GM19328 (cell line): ENCODE data around the gene SPACA5.
"Not testable (repeated sequence)": the region's sequence is repeated elsewhere in the genome, so short reads cannot be mapped to it uniquely, and the experiment has no call there.

Experiments
- ATAC-seq: cut with Tn5 transposase; IDR thresholded peaks from one replicate; pipeline ENCODE4 v1.9.1; 2021; ENCODE audit warnings: mild to moderate bottlenecking, moderate library complexity; ENCODE audit not compliant: unreplicated experiment

The SPACA5 gene

GRCh38 chrX:48021026-48021900 is 14.5 kb downstream of the SPACA5 start:
- ATAC-seq, result no peak

GRCh38 chrX:48022100-48022499 is 15.3 kb downstream of the SPACA5 start:
- ATAC-seq, result no peak

GRCh38 chrX:48022738-48023137 is 15.9 kb downstream of the SPACA5 start:
- no peak for ATAC-seq

- no peak for ATAC-seq
These were observed 18.8 kb downstream of the SPACA5 start for GRCh38 chrX:48025561-48025960.

GRCh38 chrX:48027545-48027944 is 20.8 kb downstream of the SPACA5 start:
- ATAC-seq, result not testable (repeated sequence)

- no peak for ATAC-seq
These were observed 21.3 kb downstream of the SPACA5 start for GRCh38 chrX:48028091-48028490.

- no peak for ATAC-seq
These were observed 23.4 kb downstream of the SPACA5 start for GRCh38 chrX:48030237-48030636.

GRCh38 chrX:48030641-48031173 is 23.9 kb downstream of the SPACA5 start:
- not testable (repeated sequence) for ATAC-seq

GRCh38 chrX:48035891-48036290 is 29.1 kb downstream of the SPACA5 start:
- ATAC-seq, result no peak

GRCh38 chrX:48043056-48043455 is 36.3 kb downstream of the SPACA5 start:
- ATAC-seq, result no peak

- no peak for ATAC-seq
These were observed 38.9 kb downstream of the SPACA5 start for GRCh38 chrX:48045410-48046311.

- no peak for ATAC-seq
These were observed 40.1 kb downstream of the SPACA5 start for GRCh38 chrX:48046846-48047245.

- ATAC-seq, result no peak
These were observed 52.0 kb downstream of the SPACA5 start for GRCh38 chrX:48058621-48059295.

GRCh38 chrX:48059296-48059639 is 52.5 kb downstream of the SPACA5 start:
- ATAC-seq, result no peak
